K562 (cell line): ENCODE measurements around the gene DYNLT2. TPM values are rescaled to one million over a fixed set of nuclear protein-coding genes. Genes with fewer than 3 reads are reported as not detected.

ENCODE experiments used
- ASH1L ChIP-seq: fragments of 450-650 bp; IDR thresholded peaks from 2 replicates; pipeline ENCODE4 v1.6.1; 2018; ENCODE audit warnings: borderline replicate concordance, mild to moderate bottlenecking, low read depth; ENCODE audit not compliant: partially characterized antibody
- BCL6 ChIP-seq: fragments of 250-450 bp; sonication (Bioruptor Pico); IDR thresholded peaks from 2 replicates; pipeline ENCODE4 v1.4.0; 2020
- BHLHE40 ChIP-seq: IDR thresholded peaks from 2 replicates; pipeline ENCODE4 v1.6.1; 2011; ENCODE audit warnings: low read length, improper control_type of control experiment
- CTBP1 ChIP-seq: fragments of 450-650 bp; IDR thresholded peaks from 2 replicates; pipeline ENCODE4 v1.6.1; 2016; ENCODE audit warnings: borderline replicate concordance
- MNT ChIP-seq, 2 experiments: fragments of 450-650 bp; conservative IDR thresholded peaks; 2 replicates each; pipeline ENCODE4 v1.6.1; 2017; ENCODE audit warnings: mild to moderate bottlenecking in 2 of 2, moderate library complexity in 2 of 2
- NR3C1 ChIP-seq: sonication (generic); formaldehyde crosslinking; IDR thresholded peaks from 2 replicates; pipeline ENCODE4 v1.8.1; 2022; ENCODE audit warnings: missing genetic modification reagents
- POLR3A ChIP-seq: IDR thresholded peaks from 2 replicates; pipeline ENCODE4 v1.6.1; 2011; ENCODE audit warnings: borderline replicate concordance, mild to moderate bottlenecking, moderate library complexity; ENCODE audit not compliant: insufficient read length, insufficient read depth; ENCODE audit errors: extremely low read depth
- RFX5 ChIP-seq: IDR thresholded peaks from 2 replicates; pipeline ENCODE4 v1.6.1; 2011; ENCODE audit warnings: low read depth, mild to moderate bottlenecking, improper control_type of control experiment, low read length
- SMAD4 ChIP-seq: fragments of 250-450 bp; sonication (Bioruptor Pico); conservative IDR thresholded peaks from 2 replicates; pipeline ENCODE4 v1.8.0; 2021; ENCODE audit warnings: inconsistent platforms, mild to moderate bottlenecking, moderate library complexity
- SMARCE1 ChIP-seq: fragments of 450-650 bp; IDR thresholded peaks from 2 replicates; pipeline ENCODE4 v1.7.1; 2016; ENCODE audit warnings: mild to moderate bottlenecking
- SP1 ChIP-seq: sonication (generic); formaldehyde crosslinking; IDR thresholded peaks from 2 replicates; pipeline ENCODE4 v1.8.1; 2022; ENCODE audit warnings: mild to moderate bottlenecking, missing genetic modification reagents
- TEAD4 ChIP-seq, 2 experiments: sonication (generic) in 1 of 2; formaldehyde crosslinking in 1 of 2; IDR thresholded peaks; 2 replicates each; pipeline versions ENCODE4 v1.6.1 to v1.8.0; 2012 to 2022; ENCODE audit warnings: borderline replicate concordance in 1 of 2, inconsistent platforms in 1 of 2, low read length in 1 of 2, mild to moderate bottlenecking in 1 of 2, missing genetic modification reagents in 1 of 2
- ZFX ChIP-seq: sonication (generic); formaldehyde crosslinking; IDR thresholded peaks from 2 replicates; pipeline ENCODE4 v1.8.0; 2022; ENCODE audit warnings: mild to moderate bottlenecking, missing genetic modification reagents, moderate library complexity
- ZNF184 ChIP-seq: sonication (generic); formaldehyde crosslinking; IDR thresholded peaks from 2 replicates; pipeline ENCODE4 v1.5.0; 2020; ENCODE audit warnings: missing genetic modification reagents
- ZNF449 ChIP-seq: fragments of 250-450 bp; sonication (Bioruptor Pico); IDR thresholded peaks from 2 replicates; pipeline ENCODE4 v1.8.0; 2022; ENCODE audit warnings: moderate library complexity, mild to moderate bottlenecking, inconsistent platforms
- ZNF57 ChIP-seq: fragments of 450-650 bp; formaldehyde crosslinking; IDR thresholded peaks from 2 replicates; pipeline ENCODE4 v1.4.0; 2020; ENCODE audit warnings: mild to moderate bottlenecking, moderate library complexity
- ZNF717 ChIP-seq: fragments of 250-450 bp; sonication (Bioruptor Pico); IDR thresholded peaks from 2 replicates; pipeline ENCODE4 v1.5.0; 2021
- ZNF77 ChIP-seq: fragments of 250-450 bp; sonication (Bioruptor Pico); IDR thresholded peaks from 2 replicates; pipeline ENCODE4 v1.5.0; 2020
- ZNF79 ChIP-seq: fragments of 250-450 bp; sonication (Bioruptor Pico); IDR thresholded peaks from 2 replicates; pipeline ENCODE4 v1.4.0; 2020; ENCODE audit warnings: low read depth, mild to moderate bottlenecking, moderate library complexity
- ZSCAN32 ChIP-seq: fragments of 450-650 bp; formaldehyde crosslinking; IDR thresholded peaks from 2 replicates; pipeline ENCODE4 v1.4.0; 2020; ENCODE audit warnings: mild to moderate bottlenecking, moderate library complexity
- polyA plus RNA-seq, 8 experiments: library from polyadenylated mRNA; depleted of rRNA in 4 of 8; stranded (reverse) in 5 of 8; unstranded in 3 of 8; fragments of >200 nt; fragmentation: Nextera tagmentation in 2 of 8; fragmentation: Illumina TruSeq in 1 of 8; extraction: Ambion mirVana in 2 of 8; extraction: Trizol in 1 of 8; gene quantifications; 2 replicates each; pipeline versions ENCODE4 v1.2.1 to v1.2.3, GENCODE V29; 2011 to 2014; ENCODE audit warnings: inconsistent platforms in 1 of 8, missing spikeins in 1 of 8
- total RNA-seq, 7 experiments: library from RNA; depleted of rRNA in 6 of 7; stranded (reverse); fragments of >200 nt in 6 of 7; fragmentation: Illumina TruSeq in 2 of 7; extraction: Trizol in 2 of 7; gene quantifications; 2 replicates each; pipeline versions ENCODE4 v1.2.1 to v1.2.3, GENCODE V29; 2011 to 2021; ENCODE audit warnings: low replicate concordance in 1 of 7
- TF ChIP-seq, protein P1 (sequence below): fragments of 450-650 bp; IDR thresholded peaks from 2 replicates; pipeline ENCODE4 v1.6.1; 2016; ENCODE audit warnings: borderline replicate concordance
- TF ChIP-seq, protein P2 (sequence below): fragments of 450-650 bp; IDR thresholded peaks from 2 replicates; pipeline ENCODE4 v1.6.1; 2016; ENCODE audit warnings: missing biosample characterization, missing genetic modification characterization

Gene DYNLT2
- total and polyA plus RNA-seq, 9 of the 15 experiments (the other 6 are each of a cell fraction or from before 2014, with no cell fraction given): 2.0 to 12.8 (median 6.3) TPM

GRCh38 chr6:169725125-169726048 is 26.0 kb downstream of the DYNLT2 start (continued):
- TF ChIP-seq BCL6 (CRISPR knock-in tag) (no peak), ZNF57 (CRISPR knock-in tag) (no peak; the same call in 1 of the 2 replicates), ZNF184 (no peak), ZSCAN32 (CRISPR knock-in tag) (no peak), ZFX (CRISPR knock-in tag) (peak; percentile 59), NR3C1 (CRISPR knock-in tag) (0 out of 2 replicates have a peak, but pooled peaks have one; percentile 9), SMAD4 (CRISPR knock-in tag) (peak; percentile 79; the same call in 1 of the 2 replicates), SP1 (CRISPR knock-in tag) (peak; percentile 56; the same call in 1 of the 2 replicates), MNT (conservative IDR thresholded peaks at IDR 0.05) (peak; percentile 61 to 71), ASH1L (no peak), CTBP1 (peak; percentile 50; the same call in 1 of the 2 replicates), BHLHE40 (peak; percentile 23; the same call in 1 of the 2 replicates), ZNF79 (CRISPR knock-in tag) (no peak), SMARCE1 (peak; percentile 74), TEAD4 (IDR thresholded peaks at IDR 0.05; ENCODE audit: low read length) (0 out of 2 replicates have a peak, but pooled peaks have one; percentile 21), TEAD4 (CRISPR knock-in tag; IDR thresholded peaks at IDR 0.05; ENCODE audit: borderline replicate concordance) (no peak), POLR3A (no peak), ZNF449 (CRISPR knock-in tag) (no peak), ZNF77 (no peak), ZNF717 (no peak), RFX5 (no peak)
- TF ChIP-seq, protein P1, sequence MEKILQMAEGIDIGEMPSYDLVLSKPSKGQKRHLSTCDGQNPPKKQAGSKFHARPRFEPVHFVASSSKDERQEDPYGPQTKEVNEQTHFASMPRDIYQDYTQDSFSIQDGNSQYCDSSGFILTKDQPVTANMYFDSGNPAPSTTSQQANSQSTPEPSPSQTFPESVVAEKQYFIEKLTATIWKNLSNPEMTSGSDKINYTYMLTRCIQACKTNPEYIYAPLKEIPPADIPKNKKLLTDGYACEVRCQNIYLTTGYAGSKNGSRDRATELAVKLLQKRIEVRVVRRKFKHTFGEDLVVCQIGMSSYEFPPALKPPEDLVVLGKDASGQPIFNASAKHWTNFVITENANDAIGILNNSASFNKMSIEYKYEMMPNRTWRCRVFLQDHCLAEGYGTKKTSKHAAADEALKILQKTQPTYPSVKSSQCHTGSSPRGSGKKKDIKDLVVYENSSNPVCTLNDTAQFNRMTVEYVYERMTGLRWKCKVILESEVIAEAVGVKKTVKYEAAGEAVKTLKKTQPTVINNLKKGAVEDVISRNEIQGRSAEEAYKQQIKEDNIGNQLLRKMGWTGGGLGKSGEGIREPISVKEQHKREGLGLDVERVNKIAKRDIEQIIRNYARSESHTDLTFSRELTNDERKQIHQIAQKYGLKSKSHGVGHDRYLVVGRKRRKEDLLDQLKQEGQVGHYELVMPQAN: no peak
- TF ChIP-seq, protein P2, sequence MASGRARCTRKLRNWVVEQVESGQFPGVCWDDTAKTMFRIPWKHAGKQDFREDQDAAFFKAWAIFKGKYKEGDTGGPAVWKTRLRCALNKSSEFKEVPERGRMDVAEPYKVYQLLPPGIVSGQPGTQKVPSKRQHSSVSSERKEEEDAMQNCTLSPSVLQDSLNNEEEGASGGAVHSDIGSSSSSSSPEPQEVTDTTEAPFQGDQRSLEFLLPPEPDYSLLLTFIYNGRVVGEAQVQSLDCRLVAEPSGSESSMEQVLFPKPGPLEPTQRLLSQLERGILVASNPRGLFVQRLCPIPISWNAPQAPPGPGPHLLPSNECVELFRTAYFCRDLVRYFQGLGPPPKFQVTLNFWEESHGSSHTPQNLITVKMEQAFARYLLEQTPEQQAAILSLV (tag): no peak
